ENCODE measurements around the gene OTUD3. TPM values are rescaled to one million over a fixed set of nuclear protein-coding genes. Genes with fewer than 3 reads are reported as not detected.

The OTUD3 gene
- total and polyA plus RNA-seq, 7 experiments from 2014 or later: 0.97 to 23.6 (median 16.0) TPM

- DNase-seq (no peak), ATAC-seq (no peak)
- H3K4me1 ChIP-seq (ENCODE audit: control insufficient read depth in 2 of 2, insufficient read depth in 2 of 2, low read length in 2 of 2): no peaks in the 10 kb centered on the region
- CTCF ChIA-PET: no interaction called here
- Mint-ChIP-seq H3K36me3 (no peaks in the 10 kb centered on the region), H3K4me3 (no peak overlapping the region), H3K27me3 (peaks cover 0 to 21% (median 14%) of the 10 kb centered on the region in 5 donors), H3K27ac (no peak overlapping the region), H3K9me3 (no peaks in the 10 kb centered on the region), H3K4me1 (no peaks in the 10 kb centered on the region)
- H3K27ac ChIP-seq (ENCODE audit: low read depth, low read length): no peak overlapping the region
- H3K36me3 ChIP-seq (ENCODE audit: control insufficient read depth in 2 of 3, insufficient read depth in 3 of 3, low read length in 3 of 3): no peaks in the 10 kb centered on the region
- POLR2A ChIA-PET: no interaction called here
- intact Hi-C loops (cut with micrococcal nuclease): no loop called here
- no peaks in the 10 kb centered on the region for H3K9me3 ChIP-seq (ENCODE audit: control insufficient read depth in 2 of 3, low read length in 3 of 3)
- no peaks in the 10 kb centered on the region for H3K27me3 ChIP-seq (ENCODE audit: control insufficient read depth in 2 of 2, insufficient read depth in 2 of 2, low read length in 2 of 2)
- H3K4me3 ChIP-seq (ENCODE audit: low read length): no peak overlapping the region
Observed at GRCh38 chr1:19946971-19947370, 64.8 kb downstream of the OTUD3 start.

- ATAC-seq (no peak), DNase-seq (no peak)
- Mint-ChIP-seq H3K27me3 (peaks cover 14 to 33% (median 25%) of the 10 kb centered on the region in 5 donors), H3K4me1 (no peaks in the 10 kb centered on the region), H3K9me3 (peaks cover 0 to 4% (median 0%) of the 10 kb centered on the region in 11 donors), H3K27ac (no peak overlapping the region), H3K36me3 (no peaks in the 10 kb centered on the region), H3K4me3 (no peak overlapping the region)
- ChIA-PET CTCF (no interaction called here), POLR2A (no interaction called here)
- Histone ChIP-seq H3K36me3 (ENCODE audit: control insufficient read depth in 2 of 3, insufficient read depth in 3 of 3, low read length in 3 of 3) (no peaks in the 10 kb centered on the region), H3K9me3 (ENCODE audit: control insufficient read depth in 2 of 3, low read length in 3 of 3) (no peaks in the 10 kb centered on the region), H3K4me3 (ENCODE audit: low read length) (no peak overlapping the region), H3K27me3 (ENCODE audit: control insufficient read depth in 2 of 2, insufficient read depth in 2 of 2, low read length in 2 of 2) (no peaks in the 10 kb centered on the region), H3K27ac (ENCODE audit: low read depth, low read length) (no peak overlapping the region), H3K4me1 (ENCODE audit: control insufficient read depth in 2 of 2, insufficient read depth in 2 of 2, low read length in 2 of 2) (no peaks in the 10 kb centered on the region)
- intact Hi-C loops (cut with micrococcal nuclease): no loop called here
Observed at GRCh38 chr1:19949016-19949415, 66.8 kb downstream of the OTUD3 start.

- H3K4me3 Mint-ChIP-seq: no peak overlapping the region
- H3K27ac Mint-ChIP-seq: no peak overlapping the region
- no peak overlapping the region for H3K4me3 ChIP-seq (ENCODE audit: low read length)
- no peak overlapping the region for H3K27ac ChIP-seq (ENCODE audit: low read depth, low read length)
- CTCF ChIA-PET: no interaction called here
- no peaks in the 10 kb centered on the region for H3K4me1 Mint-ChIP-seq
- H3K4me1 ChIP-seq (ENCODE audit: control insufficient read depth in 2 of 2, insufficient read depth in 2 of 2, low read length in 2 of 2): no peaks in the 10 kb centered on the region
- no peaks in the 10 kb centered on the region for H3K27me3 ChIP-seq (ENCODE audit: control insufficient read depth in 2 of 2, insufficient read depth in 2 of 2, low read length in 2 of 2)
- DNase-seq (no peak), ATAC-seq (no peak)
- no peaks in the 10 kb centered on the region for H3K9me3 ChIP-seq (ENCODE audit: control insufficient read depth in 2 of 3, low read length in 3 of 3)
- H3K27me3 Mint-ChIP-seq: peaks cover 21 to 51% (median 36%) of the 10 kb centered on the region in 5 donors
- H3K36me3 Mint-ChIP-seq: no peaks in the 10 kb centered on the region
- H3K36me3 ChIP-seq (ENCODE audit: control insufficient read depth in 2 of 3, insufficient read depth in 3 of 3, low read length in 3 of 3): no peaks in the 10 kb centered on the region
- intact Hi-C loops (cut with micrococcal nuclease): no loop called here
- POLR2A ChIA-PET: no interaction called here
- H3K9me3 Mint-ChIP-seq: peaks cover 0 to 10% (median 4%) of the 10 kb centered on the region in 11 donors
Observed at GRCh38 chr1:19954059-19954458, 71.9 kb downstream of the OTUD3 start.

- ATAC-seq (no peak), DNase-seq (no peak)
- intact Hi-C loops (cut with micrococcal nuclease): no loop called here
- no peaks in the 10 kb centered on the region for H3K4me1 Mint-ChIP-seq
- ChIA-PET CTCF (no interaction called here), POLR2A (no interaction called here)
- Histone ChIP-seq H3K36me3 (ENCODE audit: control insufficient read depth in 2 of 3, insufficient read depth in 3 of 3, low read length in 3 of 3) (no peaks in the 10 kb centered on the region), H3K27me3 (ENCODE audit: control insufficient read depth in 2 of 2, insufficient read depth in 2 of 2, low read length in 2 of 2) (no peaks in the 10 kb centered on the region), H3K4me3 (ENCODE audit: low read length) (no peak overlapping the region), H3K27ac (ENCODE audit: low read depth, low read length) (no peak overlapping the region), H3K4me1 (ENCODE audit: control insufficient read depth in 2 of 2, insufficient read depth in 2 of 2, low read length in 2 of 2) (no peaks in the 10 kb centered on the region), H3K9me3 (ENCODE audit: control insufficient read depth in 2 of 3, low read length in 3 of 3) (no peaks in the 10 kb centered on the region)
- H3K27me3 Mint-ChIP-seq: peaks cover 22 to 44% (median 36%) of the 10 kb centered on the region in 5 donors
- H3K9me3 Mint-ChIP-seq: peaks cover 0 to 10% (median 4%) of the 10 kb centered on the region in 11 donors
- H3K27ac Mint-ChIP-seq: no peak overlapping the region
- H3K4me3 Mint-ChIP-seq: no peak overlapping the region
- no peaks in the 10 kb centered on the region for H3K36me3 Mint-ChIP-seq
Observed at GRCh38 chr1:19955534-19956170, 73.5 kb downstream of the OTUD3 start.

GRCh38 chr1:19957779-19958178, 75.6 kb downstream of the OTUD3 start:
- CTCF ChIA-PET: no interaction called here
- Histone ChIP-seq H3K27ac (ENCODE audit: low read depth, low read length) (no peak overlapping the region), H3K9me3 (ENCODE audit: control insufficient read depth in 2 of 3, low read length in 3 of 3) (no peaks in the 10 kb centered on the region), H3K27me3 (ENCODE audit: control insufficient read depth in 2 of 2, insufficient read depth in 2 of 2, low read length in 2 of 2) (no peaks in the 10 kb centered on the region), H3K4me1 (ENCODE audit: control insufficient read depth in 2 of 2, insufficient read depth in 2 of 2, low read length in 2 of 2) (no peaks in the 10 kb centered on the region), H3K4me3 (ENCODE audit: low read length) (no peak overlapping the region), H3K36me3 (ENCODE audit: control insufficient read depth in 2 of 3, insufficient read depth in 3 of 3, low read length in 3 of 3) (no peaks in the 10 kb centered on the region)
- H3K4me1 Mint-ChIP-seq: peaks cover 0 to 2% (median 0%) of the 10 kb centered on the region in 7 donors
- H3K9me3 Mint-ChIP-seq: peaks cover 0 to 15% (median 4%) of the 10 kb centered on the region in 11 donors
- no peak overlapping the region for H3K4me3 Mint-ChIP-seq
- DNase-seq (no peak), ATAC-seq (no peak)
- POLR2A ChIA-PET: no interaction called here
- H3K27ac Mint-ChIP-seq: no peak overlapping the region
- peaks cover 21 to 45% (median 37%) of the 10 kb centered on the region in 5 donors for H3K27me3 Mint-ChIP-seq
- H3K36me3 Mint-ChIP-seq: no peaks in the 10 kb centered on the region
- intact Hi-C loops (cut with micrococcal nuclease): no loop called here

GRCh38 chr1:19960591-19960990, 78.4 kb downstream of the OTUD3 start:
- H3K9me3 Mint-ChIP-seq: peaks cover 0 to 20% (median 4%) of the 10 kb centered on the region in 11 donors

More at GRCh38 chr1:19960591-19960990, 78.4 kb downstream of the OTUD3 start:
- no peaks in the 10 kb centered on the region for H3K36me3 Mint-ChIP-seq
- Histone ChIP-seq H3K4me3 (ENCODE audit: low read length) (no peak overlapping the region), H3K27me3 (ENCODE audit: control insufficient read depth in 2 of 2, insufficient read depth in 2 of 2, low read length in 2 of 2) (no peaks in the 10 kb centered on the region), H3K9me3 (ENCODE audit: control insufficient read depth in 2 of 3, low read length in 3 of 3) (peaks cover 0 to 4% (median 0%) of the 10 kb centered on the region in 3 experiments), H3K36me3 (ENCODE audit: control insufficient read depth in 2 of 3, insufficient read depth in 3 of 3, low read length in 3 of 3) (no peaks in the 10 kb centered on the region), H3K27ac (ENCODE audit: low read depth, low read length) (no peak overlapping the region), H3K4me1 (ENCODE audit: control insufficient read depth in 2 of 2, insufficient read depth in 2 of 2, low read length in 2 of 2) (no peaks in the 10 kb centered on the region)
- no peak overlapping the region for H3K27ac Mint-ChIP-seq
- H3K27me3 Mint-ChIP-seq: peaks cover 23 to 37% (median 34%) of the 10 kb centered on the region in 5 donors
- no peak overlapping the region for H3K4me3 Mint-ChIP-seq
- CTCF ChIA-PET: no interaction called here
- ATAC-seq (no peak), DNase-seq (no peak)
- intact Hi-C loops (cut with micrococcal nuclease): no loop called here
- POLR2A ChIA-PET: no interaction called here
- peaks cover 0 to 2% (median 0%) of the 10 kb centered on the region in 7 donors for H3K4me1 Mint-ChIP-seq

Measured in naive thymus-derived CD4-positive, alpha-beta T cell (primary cell).